NCI-H524 treated with DMSO at 0.1 percent for 48 hours (cell line): ENCODE measurements around the gene ZNF273.
"Not testable (repeated sequence)": the region's sequence is repeated elsewhere in the genome, so short reads cannot be mapped to it uniquely, and the experiment has no call there.

Source experiments
- DNase-seq: peaks from one replicate; lab custom pipeline; 2025; lab: John Stamatoyannopoulos, UW

Gene ZNF273

GRCh38 chr7:64902806-64903721 is at the start of gene ZNF273:
ZNF273 (plus strand) TSS chr7:64903273; CDS start chr7:64903318, 45 bp downstream.
- DNase-seq, result peak; percentile 70

- no peak for DNase-seq
Observed at GRCh38 chr7:64853679-64854078, 49.4 kb upstream of the ZNF273 start.

- no peak for DNase-seq
Observed at GRCh38 chr7:64854969-64855368, 48.1 kb upstream of the ZNF273 start.

GRCh38 chr7:64863021-64863420 is 40.1 kb upstream of the ZNF273 start:
- DNase-seq, result no peak

- DNase-seq, result not testable (repeated sequence)
Observed at GRCh38 chr7:64863530-64863929, 39.5 kb upstream of the ZNF273 start.

- no peak for DNase-seq
Observed at GRCh38 chr7:64863969-64864368, 39.1 kb upstream of the ZNF273 start.

GRCh38 chr7:64867863-64868440 is 35.1 kb upstream of the ZNF273 start:
- DNase-seq, result no peak

- no peak for DNase-seq
Observed at GRCh38 chr7:64868499-64868898, 34.6 kb upstream of the ZNF273 start.

- DNase-seq, result no peak
Observed at GRCh38 chr7:64869121-64869725, 33.9 kb upstream of the ZNF273 start.

- DNase-seq, result no peak
Observed at GRCh38 chr7:64869912-64870562, 33.0 kb upstream of the ZNF273 start.

- DNase-seq, result no peak
Observed at GRCh38 chr7:64870656-64871055, 32.4 kb upstream of the ZNF273 start.

- no peak for DNase-seq
Observed at GRCh38 chr7:64871761-64872160, 31.3 kb upstream of the ZNF273 start.

GRCh38 chr7:64872351-64873154 is 30.5 kb upstream of the ZNF273 start:
- DNase-seq, result no peak

- DNase-seq, result no peak
Observed at GRCh38 chr7:64873155-64873500, 29.9 kb upstream of the ZNF273 start.

GRCh38 chr7:64873517-64873916 is 29.6 kb upstream of the ZNF273 start:
- DNase-seq, result no peak

GRCh38 chr7:64874114-64874513 is 29.0 kb upstream of the ZNF273 start:
- DNase-seq, result no peak

GRCh38 chr7:64874562-64875250 is 28.4 kb upstream of the ZNF273 start:
- no peak for DNase-seq

- DNase-seq, result no peak
Observed at GRCh38 chr7:64875258-64875657, 27.8 kb upstream of the ZNF273 start.

GRCh38 chr7:64875658-64876406 is 27.2 kb upstream of the ZNF273 start:
- no peak for DNase-seq
